ENCODE data around the gene GMDS.

The GMDS gene

DNA sequence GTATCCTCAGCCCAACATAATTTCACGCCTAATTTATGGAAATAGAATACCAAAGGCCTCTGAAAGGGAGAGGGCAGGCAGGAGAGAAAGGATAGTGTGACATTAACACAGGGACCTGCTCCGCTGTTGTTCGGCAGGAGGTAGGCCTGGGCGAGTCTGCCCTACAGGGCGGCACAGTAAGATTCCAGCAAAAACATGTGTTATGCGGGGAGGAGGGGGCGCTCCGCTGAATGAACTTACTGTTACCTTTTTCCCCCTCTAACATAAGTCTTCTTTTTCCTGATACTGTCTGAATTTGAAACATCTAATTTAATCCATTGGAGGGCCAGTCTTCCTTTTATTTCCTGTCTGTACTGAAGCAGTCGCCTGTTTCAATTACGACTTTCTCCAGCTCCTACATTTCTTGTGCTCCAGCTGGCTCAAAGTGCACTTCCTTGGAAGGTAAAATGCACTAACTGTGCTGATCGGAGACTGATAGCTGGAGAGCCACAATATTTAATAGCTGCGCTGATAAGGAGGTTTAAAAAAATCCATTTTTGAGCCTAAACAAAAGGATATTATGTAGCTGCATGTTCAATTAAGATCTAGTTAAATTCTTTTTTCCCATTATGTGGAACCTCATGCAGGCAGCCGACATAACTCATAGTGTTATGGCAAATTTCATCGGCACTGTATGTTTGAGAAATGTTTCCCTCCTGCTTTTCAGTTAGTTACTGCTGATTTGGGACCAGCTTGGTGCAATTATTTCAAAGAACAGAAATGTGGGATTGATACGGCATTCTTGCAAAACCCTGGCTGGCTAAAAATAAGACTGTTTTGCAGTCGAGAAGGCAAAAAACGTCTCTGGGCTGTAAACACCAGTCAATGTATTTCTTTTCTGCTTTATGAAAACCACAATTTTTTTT is 442.7 kb downstream of the GMDS start:
- DNase-seq (ENCODE audit: extremely low spot score, insufficient read length, low read depth) (no peak), FAIRE-seq (no peak)

- FAIRE-seq = no peak
Observed at GRCh38 chr6:1801401-1801800, 444.0 kb downstream of the GMDS start.

GRCh38 chr6:1800845-1801244 is 444.6 kb downstream of the GMDS start:
- no peak for FAIRE-seq
- DNase-seq (ENCODE audit: extremely low spot score, insufficient read length, low read depth) = no peak

More at GRCh38 chr6:1801401-1801800, 444.0 kb downstream of the GMDS start:
- DNase-seq (ENCODE audit: extremely low spot score, insufficient read length, low read depth) = no peak

GRCh38 chr6:1798965-1799325 is 446.5 kb downstream of the GMDS start:
- no peak for DNase-seq (ENCODE audit: extremely low spot score, insufficient read length, low read depth)
- FAIRE-seq = no peak

- FAIRE-seq = no peak
- no peak for DNase-seq (ENCODE audit: extremely low spot score, insufficient read length, low read depth)
Observed at GRCh38 chr6:1798303-1798964, 447.0 kb downstream of the GMDS start.

GRCh38 chr6:1797801-1798200 is 447.6 kb downstream of the GMDS start:
- no peak for DNase-seq (ENCODE audit: extremely low spot score, insufficient read length, low read depth)
- FAIRE-seq = peak; percentile 21

DNA sequence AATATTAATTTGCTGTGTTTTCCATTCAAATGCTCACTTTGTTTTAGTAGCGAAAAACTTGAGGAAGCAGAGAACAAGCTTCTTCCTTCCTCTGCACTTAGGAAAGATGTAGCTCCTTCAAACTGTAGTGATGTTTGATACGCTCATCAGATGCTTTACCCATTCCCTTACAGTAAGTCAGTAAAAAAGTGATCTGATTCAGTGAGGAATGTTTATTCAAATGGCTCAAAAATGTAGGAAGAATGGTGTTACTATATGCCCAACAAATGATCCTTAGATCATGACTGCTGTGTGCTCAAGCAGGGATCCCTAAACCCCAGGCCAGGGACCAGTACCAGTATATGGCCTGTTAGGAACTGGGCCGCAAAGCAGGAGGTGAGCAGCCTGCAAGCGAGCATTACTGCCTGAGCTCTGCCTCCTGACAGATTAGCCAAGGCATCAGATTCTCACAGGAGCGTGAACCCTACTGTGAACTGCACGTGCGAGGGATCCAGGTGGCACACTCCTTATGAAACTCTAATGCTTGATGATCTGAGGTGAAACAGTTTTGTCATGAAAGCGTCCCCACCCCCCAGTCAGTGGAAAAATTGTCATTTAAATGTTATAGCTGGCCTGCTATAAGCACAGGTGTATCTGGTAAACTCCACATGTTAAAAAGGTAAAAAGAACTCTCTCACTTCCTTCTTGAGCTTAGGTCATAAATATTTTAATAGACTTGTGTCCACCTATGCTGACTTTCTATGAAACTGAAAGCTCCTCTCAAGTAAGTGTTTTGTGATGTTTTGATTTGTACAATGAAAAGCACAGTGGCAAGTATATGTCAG is 448.5 kb downstream of the GMDS start:
- DNase-seq (ENCODE audit: extremely low spot score, insufficient read length, low read depth) (no peak), FAIRE-seq (peak; percentile 66)

DNA sequence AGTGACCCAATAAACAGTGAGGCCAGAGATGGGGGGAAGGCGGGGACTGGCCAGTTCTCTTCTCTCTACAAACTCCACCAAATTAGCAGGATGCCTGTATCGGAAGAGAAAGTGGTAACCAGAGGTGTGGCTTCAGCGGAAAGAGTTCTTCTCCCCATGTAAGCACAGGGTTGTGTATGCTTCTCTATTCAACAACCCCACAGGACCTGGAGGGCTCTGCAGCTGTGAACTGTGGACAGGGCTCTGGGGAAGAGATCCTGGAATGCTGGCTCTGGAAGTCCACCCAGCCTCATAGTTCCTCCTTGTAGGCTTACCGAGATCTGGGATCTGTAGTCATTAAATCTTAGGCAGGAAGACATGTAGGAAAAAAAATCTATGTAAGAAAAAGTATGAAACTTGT is 449.5 kb downstream of the GMDS start:
- FAIRE-seq (no peak), DNase-seq (ENCODE audit: extremely low spot score, insufficient read length, low read depth) (no peak)

GRCh38 chr6:1792989-1793388 is 452.4 kb downstream of the GMDS start:
- FAIRE-seq (peak; percentile 60), DNase-seq (ENCODE audit: extremely low spot score, insufficient read length, low read depth) (no peak)

DNA sequence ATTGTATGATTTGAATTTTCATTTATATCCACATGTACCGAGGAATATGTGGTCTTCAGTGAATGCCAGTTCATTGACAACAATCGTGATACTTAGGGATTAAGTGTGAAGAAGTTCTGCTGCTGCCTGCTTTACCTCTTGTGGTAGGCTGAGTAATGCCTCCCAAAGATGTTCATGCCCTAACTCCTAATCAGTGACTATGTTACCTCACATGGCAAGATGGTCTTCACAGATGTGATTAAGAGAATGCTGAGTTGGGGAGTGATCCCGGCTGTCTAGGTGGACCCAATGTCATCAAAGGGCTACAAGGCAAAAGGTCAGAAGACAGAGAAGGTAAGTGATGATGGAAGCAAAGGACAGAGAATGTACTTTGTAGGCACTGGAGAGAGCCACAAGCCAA is 454.7 kb downstream of the GMDS start:
- no peak for FAIRE-seq
- no peak for DNase-seq (ENCODE audit: extremely low spot score, insufficient read length, low read depth)

DNA sequence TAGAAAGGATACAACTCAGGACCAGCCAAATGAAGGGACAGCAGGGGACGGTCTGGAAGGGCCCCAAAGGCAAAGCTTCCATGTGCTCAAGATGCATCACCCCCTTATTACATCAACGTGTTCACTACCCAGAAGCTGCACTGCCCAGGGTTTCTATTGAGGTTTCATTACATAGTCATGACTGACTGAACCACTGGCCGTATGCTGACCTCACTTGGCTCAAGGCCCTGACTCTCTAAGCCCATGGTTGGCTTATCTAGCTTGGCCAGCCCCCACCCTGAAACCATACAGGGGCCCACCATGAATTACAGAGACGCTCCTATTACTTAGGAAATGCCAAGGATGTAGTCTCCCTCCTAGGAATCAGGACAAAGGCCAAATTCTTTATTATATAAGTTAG is 456.3 kb downstream of the GMDS start:
- no peak for DNase-seq (ENCODE audit: extremely low spot score, insufficient read length, low read depth)
- FAIRE-seq = no peak

- no peak for FAIRE-seq
- no peak for DNase-seq (ENCODE audit: extremely low spot score, insufficient read length, low read depth)
Observed at GRCh38 chr6:1787894-1788293, 457.5 kb downstream of the GMDS start.

- FAIRE-seq (peak; percentile 5), DNase-seq (ENCODE audit: extremely low spot score, insufficient read length, low read depth) (peak; percentile 36)
Observed at GRCh38 chr6:1786455-1787453, 458.7 kb downstream of the GMDS start.

DNA sequence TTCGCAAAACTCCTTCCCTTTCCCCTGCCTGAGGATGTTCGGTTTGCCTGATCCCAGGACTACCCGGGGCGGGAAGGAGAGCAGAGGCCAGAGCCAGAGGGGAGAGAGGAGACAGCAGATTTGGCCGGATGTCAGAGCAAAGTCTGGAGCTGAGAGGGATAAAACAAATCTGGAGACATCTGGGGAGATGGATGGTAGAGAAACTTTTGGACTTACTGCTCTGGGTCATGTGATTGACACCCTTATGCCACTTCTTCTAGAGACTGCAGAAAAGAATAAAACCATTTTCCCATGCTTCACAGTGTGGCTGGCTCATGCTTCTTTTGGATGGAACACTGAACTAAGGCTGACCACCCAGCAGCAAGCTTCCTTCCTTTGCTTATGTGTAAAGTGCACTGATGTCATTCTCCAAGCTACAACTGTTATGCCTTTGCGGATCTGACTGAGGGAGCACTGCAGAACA is 461.0 kb downstream of the GMDS start:
- DNase-seq (ENCODE audit: extremely low spot score, insufficient read length, low read depth) = no peak
- no peak for FAIRE-seq

DNA sequence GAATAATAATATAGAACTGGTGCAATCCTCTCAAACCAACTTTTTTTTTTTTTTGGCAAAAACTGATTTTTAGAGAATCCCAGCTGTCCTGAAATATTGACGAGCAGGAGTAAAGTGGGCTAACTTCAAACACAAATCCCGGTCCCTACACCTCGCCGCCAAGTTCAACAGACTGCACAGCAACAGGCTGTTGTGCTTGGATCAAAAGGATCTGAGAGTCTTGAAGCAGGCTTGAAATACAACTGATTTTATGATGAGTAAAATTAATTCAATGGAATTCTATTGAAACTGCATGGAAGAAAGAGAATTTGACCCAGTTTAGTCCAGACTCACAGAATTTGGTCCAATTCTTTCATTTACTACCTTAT is 463.6 kb downstream of the GMDS start:
- DNase-seq (ENCODE audit: extremely low spot score, insufficient read length, low read depth) = no peak
- no peak for FAIRE-seq

- FAIRE-seq = no peak
- no peak for DNase-seq (ENCODE audit: extremely low spot score, insufficient read length, low read depth)
Observed at GRCh38 chr6:1781152-1781816, 464.1 kb downstream of the GMDS start.

DNA sequence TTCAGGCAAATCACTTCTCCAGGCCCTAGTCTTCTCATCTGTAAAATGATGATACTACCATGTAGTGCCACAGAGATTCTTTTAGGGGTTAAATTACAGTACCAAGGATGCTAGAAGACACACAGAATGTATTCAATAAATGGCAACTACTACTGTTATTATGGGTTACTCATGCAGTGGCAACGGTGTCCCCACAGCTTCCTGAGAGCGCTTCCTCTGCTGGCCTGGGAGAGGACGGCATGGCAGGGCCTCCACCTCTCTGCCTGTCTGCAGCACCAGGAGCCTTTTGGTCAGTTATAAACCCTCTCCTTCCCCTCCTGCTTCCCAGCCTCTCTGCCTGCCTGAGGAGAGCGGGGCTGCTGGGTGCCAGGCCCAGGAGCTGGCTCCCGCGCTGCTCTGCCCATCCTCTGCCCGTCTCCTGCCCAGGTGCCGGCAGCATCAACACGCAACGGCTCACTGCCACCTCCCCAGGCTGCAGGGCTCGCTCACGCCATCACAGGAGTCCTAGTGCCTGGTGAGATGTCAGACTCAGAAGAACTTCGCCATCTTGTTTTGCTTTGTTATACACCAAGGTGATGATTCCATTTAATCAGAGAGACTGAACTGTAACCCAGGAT is 465.0 kb downstream of the GMDS start:
- FAIRE-seq = no peak
- DNase-seq (ENCODE audit: extremely low spot score, insufficient read length, low read depth) = no peak

- FAIRE-seq (no peak), DNase-seq (ENCODE audit: extremely low spot score, insufficient read length, low read depth) (no peak)
Observed at GRCh38 chr6:1778686-1779235, 466.6 kb downstream of the GMDS start.
